Measurements from ENCODE around the gene ATG7. TPM values are rescaled to one million over a fixed set of nuclear protein-coding genes. Genes with fewer than 3 reads are reported as not detected.
"Not testable (repeated sequence)": the region's sequence is repeated elsewhere in the genome, so short reads cannot be mapped to it uniquely, and the experiment has no call there.

The ATG7 gene
- total RNA-seq, 1 experiment from 2014 or later, result 55.1 TPM

DNA sequence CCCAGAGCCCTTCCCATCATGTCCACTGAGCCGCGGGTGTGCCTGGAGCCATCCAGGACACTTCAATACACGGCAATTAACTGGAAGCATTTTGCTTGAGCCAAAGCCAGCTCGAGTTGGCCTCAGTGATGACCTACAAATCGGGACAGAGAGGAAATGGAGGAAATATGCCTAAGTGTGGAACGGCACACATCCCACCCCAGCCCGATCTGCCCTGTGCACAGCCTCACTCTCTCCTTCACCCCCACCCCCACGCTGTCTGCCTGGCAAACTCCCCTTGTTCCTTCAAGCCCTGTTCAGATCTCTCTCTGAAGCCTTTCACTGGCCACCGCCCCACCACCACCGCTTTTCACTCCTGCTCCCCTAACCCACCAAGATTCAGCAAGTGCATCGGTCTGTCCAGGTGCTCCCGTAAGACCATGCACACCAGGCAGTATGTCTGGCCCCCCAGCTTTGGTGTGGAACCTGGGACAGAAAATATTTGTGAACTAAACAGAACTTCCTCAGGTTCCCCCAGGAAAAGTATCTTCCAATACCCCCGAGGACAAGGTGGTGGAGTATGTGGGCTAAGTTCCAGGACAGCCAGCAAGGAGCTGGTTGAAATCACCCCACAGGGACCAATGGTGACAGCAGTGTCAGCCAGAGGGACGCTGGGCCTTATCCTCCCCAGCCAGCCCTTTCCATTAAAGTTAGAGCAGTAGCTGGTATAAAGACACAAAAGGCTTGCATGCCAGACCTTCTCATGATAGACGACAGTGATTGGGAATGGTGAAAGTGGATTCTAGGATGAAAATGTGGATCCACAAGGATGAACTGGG, 287.8 kb downstream of the ATG7 start:
- no peak for DNase-seq (ENCODE audit: low read depth)
- in situ Hi-C loops (cut with HindIII; ENCODE audit: low pct_unique_long_range_greater_than_20kb, low sequenced_read_pairs), result no loop called here

DNA sequence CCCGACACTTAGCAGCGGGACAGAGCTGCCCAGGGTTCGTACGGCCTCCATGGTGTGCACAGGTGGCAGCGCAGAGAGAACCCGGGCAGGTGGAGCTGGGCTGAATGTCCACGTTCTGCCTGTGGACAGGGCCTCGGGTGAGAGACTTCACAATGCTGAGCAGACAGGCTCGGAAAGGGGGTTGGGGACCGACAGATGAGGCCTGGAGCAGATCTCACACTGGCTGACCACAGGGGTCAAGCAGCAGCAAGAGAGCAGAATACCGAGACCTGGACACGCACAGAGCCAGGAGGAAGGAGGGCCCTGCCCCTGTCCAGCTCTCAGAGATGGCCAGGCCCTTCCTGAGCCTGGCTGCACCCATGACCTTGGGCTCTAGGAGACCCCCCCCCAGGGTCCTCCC, 288.5 kb downstream of the ATG7 start:
- in situ Hi-C loops (cut with HindIII; ENCODE audit: low pct_unique_long_range_greater_than_20kb, low sequenced_read_pairs), result no loop called here
- no peak for DNase-seq (ENCODE audit: low read depth)

DNA sequence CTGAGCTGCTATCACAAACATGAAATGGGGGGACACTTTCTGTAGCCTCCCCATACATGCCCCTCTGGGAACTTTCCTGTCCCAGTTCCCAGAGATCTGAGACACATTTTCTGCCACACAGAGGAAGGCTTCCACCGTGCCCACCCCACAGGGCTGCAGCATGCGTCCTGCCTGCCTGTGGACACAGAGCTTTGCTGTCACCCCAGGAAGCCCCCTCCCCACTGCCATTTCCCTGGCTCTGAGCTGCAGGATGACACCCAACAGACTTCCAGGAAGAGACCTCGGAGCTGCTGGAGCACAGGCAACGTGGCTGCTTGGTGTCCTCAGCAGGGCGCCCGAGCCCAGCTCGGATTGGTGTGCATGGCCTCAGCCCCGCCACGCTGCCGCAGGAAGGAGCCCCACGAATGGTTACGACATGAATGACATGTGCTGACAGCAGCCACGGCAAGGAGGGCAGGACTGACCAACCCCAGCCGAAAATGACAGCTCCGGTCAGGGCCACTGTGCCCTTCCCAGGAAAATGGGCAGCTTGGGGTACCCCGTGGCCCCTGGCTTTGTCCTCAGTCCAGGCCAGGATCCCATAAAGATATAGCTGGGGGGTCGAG, 290.2 kb downstream of the ATG7 start:
- in situ Hi-C loops (cut with HindIII; ENCODE audit: low pct_unique_long_range_greater_than_20kb, low sequenced_read_pairs), result no loop called here
- no peak for DNase-seq (ENCODE audit: low read depth)

DNA sequence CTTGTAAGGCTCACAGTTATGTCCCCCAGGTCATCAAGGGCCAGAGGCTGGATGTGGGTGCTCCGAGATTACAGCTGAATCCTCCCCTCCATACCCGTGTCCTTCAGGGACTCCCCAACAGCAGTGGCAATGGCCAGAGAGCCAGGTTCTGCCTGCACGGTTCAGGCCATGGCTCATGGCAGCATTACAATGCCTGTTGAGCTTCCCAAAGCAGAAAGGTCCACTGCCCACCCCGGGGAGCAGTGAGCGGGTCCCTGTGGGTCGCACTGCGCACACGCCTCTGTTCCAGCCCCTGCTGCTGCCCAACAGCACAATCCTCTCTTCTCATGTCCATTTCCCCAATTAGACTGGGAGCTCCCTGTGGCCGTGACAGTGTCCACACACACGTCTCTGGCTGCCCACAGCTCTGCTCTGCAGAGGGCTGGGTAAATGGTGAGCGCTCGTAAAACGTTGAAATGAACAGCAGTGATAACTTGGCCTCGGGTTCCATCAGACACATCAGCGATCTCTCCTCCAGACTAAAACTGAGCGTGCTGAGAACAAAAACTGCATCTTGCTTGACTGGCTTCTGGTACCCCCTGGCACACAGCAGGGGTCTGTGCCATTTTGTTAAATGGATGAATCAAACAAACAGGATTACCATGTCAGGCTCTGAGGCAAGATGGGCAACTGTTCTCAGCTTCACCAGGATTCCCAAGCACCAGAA, 291.1 kb downstream of the ATG7 start:
- in situ Hi-C loops (cut with HindIII; ENCODE audit: low pct_unique_long_range_greater_than_20kb, low sequenced_read_pairs), result no loop called here
- DNase-seq (ENCODE audit: low read depth), result no peak

DNA sequence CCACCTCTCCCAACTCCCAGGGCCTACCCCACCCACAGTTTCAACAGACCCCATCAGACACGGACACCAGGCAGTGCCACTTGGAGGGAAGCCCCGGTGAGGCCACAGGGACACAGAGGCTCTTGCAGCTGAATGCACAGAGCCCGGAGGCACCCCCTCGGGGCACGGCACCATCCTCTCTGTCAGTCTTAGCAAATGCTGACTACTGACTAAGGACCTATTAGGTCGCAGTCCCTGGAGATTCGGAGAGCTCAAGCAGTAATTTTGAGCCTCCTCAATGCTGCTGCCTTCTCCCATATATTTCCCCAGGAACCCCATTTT, 291.6 kb downstream of the ATG7 start:
- in situ Hi-C loops (cut with HindIII; ENCODE audit: low pct_unique_long_range_greater_than_20kb, low sequenced_read_pairs), result no loop called here
- DNase-seq (ENCODE audit: low read depth), result no peak

DNA sequence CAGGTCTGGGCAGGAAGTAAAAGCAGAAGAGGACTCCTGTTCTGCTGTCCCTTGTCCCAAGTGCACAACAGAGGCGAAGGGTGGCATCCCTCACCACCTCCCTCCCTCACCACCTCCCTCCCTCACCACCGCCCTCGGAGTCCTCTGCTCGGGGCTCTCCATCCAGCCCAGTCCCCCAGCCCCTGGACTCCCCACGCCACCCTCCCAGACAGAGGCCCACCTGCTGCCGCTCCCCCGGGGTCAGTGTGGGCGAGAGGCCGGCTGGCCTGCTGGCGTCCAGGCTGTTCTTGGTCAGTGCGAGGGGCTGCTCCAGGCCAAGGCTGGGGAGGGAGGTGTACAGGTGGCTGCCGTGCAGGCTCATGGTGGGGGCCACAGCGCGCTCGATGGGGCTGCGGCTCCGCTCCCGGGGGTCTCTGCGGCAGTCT, 292.4 kb downstream of the ATG7 start:
- no peak for DNase-seq (ENCODE audit: low read depth)
- in situ Hi-C loops (cut with HindIII; ENCODE audit: low pct_unique_long_range_greater_than_20kb, low sequenced_read_pairs), result no loop called here

DNA sequence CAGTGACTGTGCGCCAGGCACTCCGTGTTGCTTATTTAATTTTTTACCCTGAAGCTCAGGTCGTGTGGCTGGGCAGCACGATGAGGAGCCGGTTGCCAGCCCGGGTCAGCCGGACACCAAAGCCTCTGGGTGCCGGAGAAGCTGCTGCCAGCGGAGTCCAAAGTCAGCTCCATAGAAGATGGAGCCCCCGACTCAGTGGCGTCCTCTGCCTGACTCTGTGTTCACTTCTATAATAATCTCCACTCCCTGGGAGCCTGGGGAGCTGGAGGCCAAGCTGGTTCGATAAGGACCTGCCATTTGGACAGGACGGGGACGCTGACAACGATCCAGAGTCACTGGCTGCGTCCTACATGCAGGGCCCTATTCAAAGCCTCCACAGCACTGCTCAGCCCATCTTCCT, 292.9 kb downstream of the ATG7 start:
- in situ Hi-C loops (cut with HindIII; ENCODE audit: low pct_unique_long_range_greater_than_20kb, low sequenced_read_pairs), result no loop called here

DNA sequence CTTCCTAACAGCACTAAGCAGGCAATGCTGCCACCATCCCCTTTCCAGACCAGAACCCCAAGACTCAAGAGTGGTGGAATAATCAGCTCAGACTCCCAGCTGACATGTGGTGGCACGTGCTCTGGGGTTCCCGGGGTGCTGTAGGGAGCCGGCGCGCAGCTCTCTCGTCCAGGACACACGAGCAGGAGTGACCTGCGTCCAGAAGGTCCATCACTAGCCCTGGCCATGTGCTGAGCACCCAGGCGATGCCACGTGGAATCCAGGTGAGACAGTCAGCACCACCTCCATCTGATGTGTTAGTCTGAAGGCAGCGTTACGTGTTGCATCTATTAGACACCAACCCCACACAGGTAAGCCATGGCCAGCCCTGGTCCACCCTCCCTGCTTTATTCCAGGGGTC, 293.3 kb downstream of the ATG7 start:
- in situ Hi-C loops (cut with HindIII; ENCODE audit: low pct_unique_long_range_greater_than_20kb, low sequenced_read_pairs), result no loop called here
- DNase-seq (ENCODE audit: low read depth), result no peak

More for the DNA sequence above, 292.9 kb downstream of the ATG7 start:
- no peak for DNase-seq (ENCODE audit: low read depth)

DNA sequence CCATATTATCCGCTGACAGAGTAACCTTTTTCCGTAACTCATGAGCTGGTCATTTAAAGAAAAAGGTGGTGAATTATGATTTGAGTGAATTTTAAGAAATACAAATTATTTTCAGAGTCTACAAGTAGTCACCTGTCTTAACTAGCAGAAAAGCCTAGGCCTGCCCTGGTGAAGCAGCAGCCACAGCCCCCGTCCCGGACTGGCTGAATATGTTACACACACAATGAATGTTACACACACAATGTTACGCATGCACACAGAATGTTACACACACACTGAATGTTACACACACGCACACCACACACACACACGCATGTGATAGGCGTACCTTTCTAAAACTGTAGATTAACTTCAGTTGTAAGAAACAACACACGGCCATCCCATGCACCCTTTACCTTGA, 293.7 kb downstream of the ATG7 start:
- no peak for DNase-seq (ENCODE audit: low read depth)
- in situ Hi-C loops (cut with HindIII; ENCODE audit: low pct_unique_long_range_greater_than_20kb, low sequenced_read_pairs), result no loop called here

DNA sequence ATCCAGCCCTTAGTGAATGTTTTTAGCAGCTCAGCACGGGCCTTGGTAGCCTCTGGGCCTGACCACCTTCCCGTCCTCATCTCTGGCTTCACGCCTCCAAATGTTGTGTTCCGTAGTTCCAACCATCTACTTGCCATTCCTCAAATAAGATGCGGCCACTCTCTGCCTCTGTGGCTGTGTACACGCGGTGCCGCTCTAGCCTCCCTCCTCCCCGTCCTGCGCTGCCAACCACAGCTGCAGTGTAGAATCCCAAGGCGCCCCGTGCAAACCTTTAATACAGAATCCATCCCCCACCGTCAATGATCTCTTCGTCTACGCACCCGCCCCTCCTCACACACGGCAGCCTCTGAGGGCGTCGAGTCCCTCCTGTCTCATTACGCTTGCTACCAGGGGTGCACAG, 294.3 kb downstream of the ATG7 start:
- in situ Hi-C loops (cut with HindIII; ENCODE audit: low pct_unique_long_range_greater_than_20kb, low sequenced_read_pairs), result no loop called here

DNA sequence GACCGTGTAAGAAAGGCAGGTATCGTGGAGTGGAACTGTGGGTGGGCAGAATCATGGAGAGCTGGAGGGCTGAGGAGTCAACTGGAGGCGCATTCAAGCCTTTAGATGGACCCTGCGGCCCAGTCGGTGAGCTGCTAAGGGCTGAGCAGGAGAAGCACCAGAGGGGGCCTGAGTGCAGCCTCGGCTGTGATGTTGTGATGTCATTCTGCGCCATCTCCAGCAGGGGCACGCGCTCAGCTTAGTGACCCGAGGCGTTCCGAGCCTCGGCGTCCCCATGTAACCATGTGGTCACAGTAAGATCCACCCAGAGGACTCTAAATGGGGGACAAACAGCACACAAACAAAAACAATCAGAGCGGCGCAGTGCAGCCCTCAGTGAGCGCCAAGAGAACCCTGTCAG, 294.7 kb downstream of the ATG7 start:
- in situ Hi-C loops (cut with HindIII; ENCODE audit: low pct_unique_long_range_greater_than_20kb, low sequenced_read_pairs), result no loop called here
- no peak for DNase-seq (ENCODE audit: low read depth)

More for the DNA sequence above, 294.3 kb downstream of the ATG7 start:
- DNase-seq (ENCODE audit: low read depth), result no peak

DNA sequence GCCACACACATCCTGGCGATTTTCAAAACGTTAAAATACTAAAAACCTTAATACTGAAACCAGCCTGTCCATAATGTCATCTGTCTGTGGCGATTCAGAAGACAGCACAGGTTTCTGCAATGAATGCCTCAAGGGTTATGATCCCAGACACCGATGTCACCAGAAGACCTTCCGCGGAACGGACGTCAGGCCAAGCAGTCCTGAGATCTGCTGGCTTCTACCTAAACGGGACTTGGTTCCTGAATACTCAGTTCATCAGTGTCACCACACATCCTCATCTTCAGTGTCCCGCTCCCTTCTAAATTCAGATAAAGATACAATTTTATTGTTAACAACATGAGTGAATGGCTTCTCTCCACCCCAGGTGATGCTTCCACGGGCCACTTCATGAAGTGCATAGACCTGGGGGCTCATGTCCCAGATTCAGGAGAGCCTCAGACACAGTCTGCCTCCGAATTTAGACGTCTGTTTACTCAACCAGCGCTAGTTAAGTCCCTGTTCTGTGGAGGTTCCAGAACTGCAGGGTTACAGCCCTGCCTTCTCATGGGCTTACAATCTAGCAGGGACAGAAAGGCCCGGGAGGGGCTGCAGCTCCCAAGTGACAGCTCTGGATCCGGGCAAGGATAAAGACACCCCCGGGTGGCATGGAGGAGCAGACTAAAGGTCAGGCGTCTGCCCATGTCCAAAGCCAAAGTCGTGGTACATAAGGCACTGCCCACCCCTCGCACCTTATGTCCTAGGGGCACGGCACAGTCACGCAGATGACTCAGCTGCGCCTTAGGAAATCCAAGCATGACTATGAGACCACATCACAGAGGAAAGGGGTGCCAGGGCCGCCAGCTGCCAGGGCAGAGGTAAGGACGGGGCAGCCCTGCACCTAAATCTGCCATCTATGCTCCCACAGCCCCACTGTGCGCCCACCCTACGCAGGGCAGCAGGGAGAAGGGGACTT, 295.6 kb downstream of the ATG7 start:
- in situ Hi-C loops (cut with HindIII; ENCODE audit: low pct_unique_long_range_greater_than_20kb, low sequenced_read_pairs), result no loop called here
- DNase-seq (ENCODE audit: low read depth), result peak; percentile 70

DNA sequence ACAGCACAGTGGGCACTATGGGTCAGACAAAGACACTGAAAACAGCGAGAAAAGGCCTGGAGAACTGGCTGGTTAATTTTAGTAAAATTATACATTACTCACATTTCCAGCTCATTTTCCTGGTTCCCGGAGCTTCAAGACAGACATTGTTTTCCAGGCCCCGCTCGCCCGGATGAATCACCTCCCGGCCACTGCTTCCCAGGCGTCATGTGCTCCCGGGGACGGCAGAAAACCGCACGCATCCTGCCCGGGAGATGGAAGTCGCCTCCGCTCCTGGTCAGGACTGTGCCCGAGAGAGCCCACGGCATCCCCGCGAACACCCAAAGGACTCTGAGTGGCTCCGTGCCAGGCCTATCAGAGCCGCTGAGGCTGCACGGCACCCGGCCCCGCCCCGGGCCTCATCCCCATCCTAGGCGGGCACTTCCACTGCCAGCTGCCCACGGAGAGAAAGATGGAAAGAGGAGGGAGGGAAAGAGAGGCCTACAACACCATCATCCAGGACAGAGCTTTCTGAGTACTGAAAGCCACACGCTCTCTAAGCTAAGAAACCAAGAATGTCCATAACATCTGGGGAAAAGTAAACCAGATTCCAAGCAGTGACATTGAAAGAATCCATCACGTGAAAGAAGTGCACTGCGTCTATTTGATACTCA, 296.4 kb downstream of the ATG7 start:
- peak; percentile 74 for DNase-seq (ENCODE audit: low read depth)
- in situ Hi-C loops (cut with HindIII; ENCODE audit: low pct_unique_long_range_greater_than_20kb, low sequenced_read_pairs), result no loop called here

DNA sequence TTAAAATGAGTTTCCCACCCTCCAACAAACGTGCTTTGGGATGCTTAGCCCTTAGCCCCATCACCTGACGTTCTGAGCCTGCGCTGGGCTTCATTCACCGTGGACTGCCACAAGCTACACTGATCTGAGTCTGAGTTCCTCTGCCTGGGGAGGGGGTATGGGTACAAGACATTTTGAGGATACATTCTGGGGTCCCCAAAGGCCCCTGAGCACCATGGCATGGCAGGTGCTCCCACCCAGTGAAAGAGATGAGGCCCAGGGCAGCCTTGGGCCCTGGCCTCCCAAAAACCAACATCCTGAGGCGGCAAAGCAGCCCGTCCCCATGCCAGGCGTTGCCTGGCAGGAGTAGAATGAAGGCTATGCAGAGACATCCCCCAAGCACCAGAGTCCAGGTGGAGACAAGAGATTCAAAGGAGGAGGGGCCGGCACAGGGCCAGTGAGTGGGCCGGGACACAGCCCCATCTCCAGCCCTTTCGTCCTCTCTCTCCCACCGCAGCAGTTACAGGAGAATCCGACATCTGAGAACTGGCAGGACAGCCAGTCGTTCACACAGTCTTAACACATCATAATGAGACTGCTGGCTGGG, 297.1 kb downstream of the ATG7 start:
- no peak for DNase-seq (ENCODE audit: low read depth)
- in situ Hi-C loops (cut with HindIII; ENCODE audit: low pct_unique_long_range_greater_than_20kb, low sequenced_read_pairs), result no loop called here

DNA sequence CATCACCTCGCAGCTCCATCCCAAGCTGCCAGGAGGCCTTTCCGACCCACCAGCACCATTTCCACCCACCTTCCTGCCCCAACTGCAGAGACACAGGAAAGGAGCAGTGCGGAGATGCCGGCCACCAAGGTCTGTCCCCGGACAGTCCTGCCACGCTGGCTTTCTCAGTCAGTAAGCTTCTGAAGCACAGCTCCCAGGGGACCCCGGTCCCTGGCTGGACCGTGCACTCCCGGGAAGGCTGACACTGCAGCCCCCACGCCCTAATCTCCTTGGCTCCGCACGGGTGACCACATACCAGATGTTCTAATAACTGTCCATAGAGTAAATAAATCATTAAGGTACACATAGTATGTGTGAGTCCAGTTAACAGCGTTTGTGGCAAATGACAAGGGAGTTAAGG, 298.1 kb downstream of the ATG7 start:
- no peak for DNase-seq (ENCODE audit: low read depth)
- in situ Hi-C loops (cut with HindIII; ENCODE audit: low pct_unique_long_range_greater_than_20kb, low sequenced_read_pairs), result no loop called here

DNA sequence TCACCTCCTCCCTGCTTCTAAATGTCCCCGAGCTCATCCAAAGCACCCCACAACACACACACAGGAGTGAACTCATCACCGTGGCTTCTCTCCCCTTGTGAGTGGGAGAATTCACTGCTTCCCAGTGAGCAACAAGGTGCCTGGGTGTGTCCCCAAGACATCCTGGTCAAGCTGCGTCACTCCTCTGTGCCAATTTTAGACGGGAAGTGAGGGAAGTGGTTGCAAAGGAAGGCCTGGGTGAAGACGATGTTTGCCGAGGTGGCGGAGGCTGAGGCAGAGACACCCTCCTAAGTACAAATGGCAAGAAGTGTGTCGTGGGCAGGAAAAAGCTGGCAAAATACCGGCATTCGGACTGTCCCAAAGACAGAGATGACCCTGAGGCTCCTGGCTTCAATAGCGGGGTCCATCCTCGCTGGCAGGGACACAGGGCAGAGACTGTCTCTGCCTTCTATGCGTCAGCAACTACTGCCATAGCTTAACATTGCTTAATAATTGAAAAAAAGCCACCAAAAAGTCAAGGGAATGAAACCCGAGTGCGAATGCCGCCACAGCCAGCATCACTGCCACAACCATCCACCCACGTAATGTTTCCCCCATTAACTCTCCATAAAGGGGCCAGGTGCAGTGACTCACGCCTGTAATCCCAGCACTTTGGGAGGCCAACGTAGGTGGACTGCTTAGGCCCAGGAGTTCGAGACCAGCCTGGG, 298.7 kb downstream of the ATG7 start:
- in situ Hi-C loops (cut with HindIII; ENCODE audit: low pct_unique_long_range_greater_than_20kb, low sequenced_read_pairs), result no loop called here

DNA sequence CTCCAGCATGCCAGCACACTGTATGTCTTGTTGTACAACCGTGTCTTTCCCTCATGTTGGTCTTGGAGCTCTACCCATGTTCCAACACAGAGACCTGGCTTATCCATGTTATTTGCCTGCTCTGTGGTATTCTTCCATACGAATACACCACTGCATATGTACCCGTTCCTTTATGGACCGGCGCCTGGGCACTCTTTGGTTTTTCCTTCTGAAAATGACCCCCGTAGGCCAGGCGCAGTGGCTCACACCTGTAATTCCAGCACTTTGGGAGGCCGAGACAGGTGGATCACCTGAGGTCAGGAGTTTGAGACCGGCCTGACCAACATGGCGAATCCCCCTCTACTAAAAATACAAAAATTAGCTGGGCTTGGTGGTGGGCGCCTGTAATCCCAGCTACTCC, 300.5 kb downstream of the ATG7 start:
- DNase-seq (ENCODE audit: low read depth); in situ Hi-C loops (cut with HindIII; ENCODE audit: low pct_unique_long_range_greater_than_20kb, low sequenced_read_pairs): not testable (repeated sequence)

More for the DNA sequence above, 298.7 kb downstream of the ATG7 start:
- no peak for DNase-seq (ENCODE audit: low read depth)
